ENCODE measurements around the gene NAA25.
"Not testable (repeated sequence)": the region's sequence is repeated elsewhere in the genome, so short reads cannot be mapped to it uniquely, and the experiment has no call there.

The NAA25 gene

GRCh38 chr12:112012775-112013600, 95.6 kb downstream of the NAA25 start, which contains the start of the genes ERP29 and TMEM116:
Gene ERP29, plus strand, starts transcription at chr12:112013426. Its CDS starts 40 bp downstream, at chr12:112013466.
Gene TMEM116, minus strand, starts transcription at chr12:112013165. Its CDS starts 7,895 bp downstream, at chr12:112005270.
- FAIRE-seq (peak; percentile 94), DNase-seq (ENCODE audit: insufficient read length) (peak; percentile 96)
- peak; percentile 97 for TF ChIP-seq POLR2AphosphoS5 (IDR thresholded peaks at IDR 0.05; ENCODE audit: low read depth, low read length)
- TF ChIP-seq TAF1 (IDR thresholded peaks at IDR 0.05; ENCODE audit: borderline replicate concordance, low read depth, low read length), result peak; percentile 64; the same call in 1 of the 2 replicates
- peak; percentile 96 for TF ChIP-seq POLR2A (IDR thresholded peaks at IDR 0.05; ENCODE audit: low read depth, low read length)

GRCh38 chr12:112011685-112012084, 96.9 kb downstream of the NAA25 start:
- FAIRE-seq (no peak), DNase-seq (ENCODE audit: insufficient read length) (no peak)
- TF ChIP-seq POLR2AphosphoS5 (IDR thresholded peaks at IDR 0.05; ENCODE audit: low read depth, low read length), result no peak
- no peak for TF ChIP-seq POLR2A (IDR thresholded peaks at IDR 0.05; ENCODE audit: low read depth, low read length)
- TF ChIP-seq TAF1 (IDR thresholded peaks at IDR 0.05; ENCODE audit: borderline replicate concordance, low read depth, low read length), result no peak

GRCh38 chr12:112010415-112011344, 97.9 kb downstream of the NAA25 start:
- FAIRE-seq, result no peak
- DNase-seq (ENCODE audit: insufficient read length), result no peak
- TF ChIP-seq TAF1 (IDR thresholded peaks at IDR 0.05; ENCODE audit: borderline replicate concordance, low read depth, low read length) (no peak), POLR2AphosphoS5 (IDR thresholded peaks at IDR 0.05; ENCODE audit: low read depth, low read length) (no peak), POLR2A (IDR thresholded peaks at IDR 0.05; ENCODE audit: low read depth, low read length) (no peak)

GRCh38 chr12:112009596-112009995, 99.0 kb downstream of the NAA25 start:
- FAIRE-seq; DNase-seq (ENCODE audit: insufficient read length): not testable (repeated sequence)

- TF ChIP-seq POLR2A (IDR thresholded peaks at IDR 0.05; ENCODE audit: low read depth, low read length), result no peak
- TF ChIP-seq TAF1 (IDR thresholded peaks at IDR 0.05; ENCODE audit: borderline replicate concordance, low read depth, low read length), result no peak
- TF ChIP-seq POLR2AphosphoS5 (IDR thresholded peaks at IDR 0.05; ENCODE audit: low read depth, low read length), result no peak
- no peak for FAIRE-seq
- no peak for DNase-seq (ENCODE audit: insufficient read length)
Observed at GRCh38 chr12:112008918-112009317, 99.7 kb downstream of the NAA25 start.

- TF ChIP-seq TAF1 (IDR thresholded peaks at IDR 0.05; ENCODE audit: borderline replicate concordance, low read depth, low read length) (no peak), POLR2AphosphoS5 (IDR thresholded peaks at IDR 0.05; ENCODE audit: low read depth, low read length) (no peak), POLR2A (IDR thresholded peaks at IDR 0.05; ENCODE audit: low read depth, low read length) (no peak)
- FAIRE-seq (no peak), DNase-seq (ENCODE audit: insufficient read length) (no peak)
Observed at GRCh38 chr12:112007945-112008344, 100.6 kb downstream of the NAA25 start.

GRCh38 chr12:112005419-112006395, 102.9 kb downstream of the NAA25 start:
- DNase-seq (ENCODE audit: insufficient read length) (no peak), FAIRE-seq (peak; percentile 30)
- TF ChIP-seq POLR2A (IDR thresholded peaks at IDR 0.05; ENCODE audit: low read depth, low read length) (no peak), TAF1 (IDR thresholded peaks at IDR 0.05; ENCODE audit: borderline replicate concordance, low read depth, low read length) (no peak), POLR2AphosphoS5 (IDR thresholded peaks at IDR 0.05; ENCODE audit: low read depth, low read length) (no peak)

- TF ChIP-seq POLR2A (IDR thresholded peaks at IDR 0.05; ENCODE audit: low read depth, low read length) (no peak), TAF1 (IDR thresholded peaks at IDR 0.05; ENCODE audit: borderline replicate concordance, low read depth, low read length) (no peak), POLR2AphosphoS5 (IDR thresholded peaks at IDR 0.05; ENCODE audit: low read depth, low read length) (no peak)
- FAIRE-seq (no peak), DNase-seq (ENCODE audit: insufficient read length) (no peak)
Observed at GRCh38 chr12:112004041-112004440, 104.5 kb downstream of the NAA25 start.

GRCh38 chr12:112001576-112001975, 107.0 kb downstream of the NAA25 start:
- FAIRE-seq (no peak), DNase-seq (ENCODE audit: insufficient read length) (no peak)
- TF ChIP-seq POLR2A (IDR thresholded peaks at IDR 0.05; ENCODE audit: low read depth, low read length) (no peak), TAF1 (IDR thresholded peaks at IDR 0.05; ENCODE audit: borderline replicate concordance, low read depth, low read length) (no peak), POLR2AphosphoS5 (IDR thresholded peaks at IDR 0.05; ENCODE audit: low read depth, low read length) (no peak)

GRCh38 chr12:112000820-112001219, 107.8 kb downstream of the NAA25 start:
- no peak for TF ChIP-seq POLR2A (IDR thresholded peaks at IDR 0.05; ENCODE audit: low read depth, low read length)
- no peak for TF ChIP-seq TAF1 (IDR thresholded peaks at IDR 0.05; ENCODE audit: borderline replicate concordance, low read depth, low read length)
- no peak for TF ChIP-seq POLR2AphosphoS5 (IDR thresholded peaks at IDR 0.05; ENCODE audit: low read depth, low read length)
- no peak for DNase-seq (ENCODE audit: insufficient read length)
- no peak for FAIRE-seq

GRCh38 chr12:111999129-111999528, 109.5 kb downstream of the NAA25 start:
- not testable (repeated sequence) for FAIRE-seq

More at GRCh38 chr12:111999129-111999528, 109.5 kb downstream of the NAA25 start:
- not testable (repeated sequence) for DNase-seq (ENCODE audit: insufficient read length)

All from GM12892 (cell line).